NCI-H446 (cell line): ENCODE results near the gene HLA-DQB1.

Experiments
- DNase-seq, 2 experiments: peaks; one replicate each; lab custom pipeline; 2025; lab: John Stamatoyannopoulos, UW

HLA-DQB1 gene

GRCh38 chr6:32625137-32625536 lies 41.3 kb downstream of the HLA-DQB1 start:
- DNase-seq = no peak

- DNase-seq = no peak
Observed at GRCh38 chr6:32624565-32624964, 41.9 kb downstream of the HLA-DQB1 start.

- no peak for DNase-seq
Observed at GRCh38 chr6:32623693-32624092, 42.8 kb downstream of the HLA-DQB1 start.

- DNase-seq = peak in 1 of 2 experiments; percentile 12
Observed at GRCh38 chr6:32622545-32623401, 43.7 kb downstream of the HLA-DQB1 start.

GRCh38 chr6:32621372-32621771 lies 45.1 kb downstream of the HLA-DQB1 start:
- DNase-seq = no peak

- no peak for DNase-seq
Observed at GRCh38 chr6:32617751-32618150, 48.7 kb downstream of the HLA-DQB1 start.

- no peak for DNase-seq
Observed at GRCh38 chr6:32615885-32616532, 50.4 kb downstream of the HLA-DQB1 start.

- DNase-seq = no peak
Observed at GRCh38 chr6:32614366-32615081, 51.9 kb downstream of the HLA-DQB1 start.

GRCh38 chr6:32613475-32613874 lies 53.0 kb downstream of the HLA-DQB1 start:
- no peak for DNase-seq

- no peak for DNase-seq
Observed at GRCh38 chr6:32610682-32611296, 55.7 kb downstream of the HLA-DQB1 start.

- DNase-seq = peak; percentile 21 to 70
Observed at GRCh38 chr6:32609731-32610640, 56.5 kb downstream of the HLA-DQB1 start.
